Activated T-cell treated with anti-CD3 and anti-CD28 coated beads for 1 hour (primary cell): ENCODE data around the gene CMYA5.

ENCODE experiments used
- DNase-seq: peaks from one replicate; pipeline ENCODE4 v3.0.0-alpha.2; 2020; ENCODE audit warnings: low read depth

The CMYA5 gene

DNA sequence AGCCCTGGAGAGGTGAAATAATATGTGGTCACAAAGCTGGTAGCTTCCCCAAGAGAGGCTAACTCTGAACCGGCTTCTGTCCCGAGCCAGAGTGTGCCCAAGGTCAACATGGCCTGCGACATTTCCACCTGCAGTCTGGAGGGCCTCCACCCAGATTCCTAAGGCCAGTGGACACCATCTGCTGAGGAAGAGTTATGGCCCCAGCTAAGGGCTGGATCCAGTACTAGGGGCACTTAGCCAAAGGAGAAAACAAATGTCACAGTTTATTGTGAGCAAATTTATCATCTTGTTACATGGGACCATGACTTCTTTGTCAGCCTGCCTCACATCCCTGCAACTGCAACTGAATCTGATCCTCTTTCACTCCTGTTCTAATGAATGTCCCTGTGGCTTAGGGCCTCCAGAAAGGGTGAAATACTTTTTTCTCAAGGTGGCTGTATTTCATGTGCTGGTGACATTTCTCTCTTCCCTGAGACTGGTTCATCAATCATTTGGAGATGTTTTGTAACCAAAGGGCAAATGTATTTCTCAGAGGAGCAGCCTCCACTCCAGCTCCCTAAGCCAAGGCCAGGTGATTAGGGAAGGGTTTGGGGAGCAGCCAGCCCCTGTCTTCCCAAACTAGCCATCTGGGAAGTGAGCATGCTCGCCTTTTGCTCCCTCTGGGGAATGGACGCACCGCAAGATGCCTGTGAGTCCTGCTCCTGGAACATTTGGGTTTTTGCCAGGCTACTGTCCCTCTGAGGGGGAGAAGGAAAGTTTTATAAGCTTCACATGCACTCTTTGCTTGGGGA, 148.3 kb downstream of the CMYA5 start:
- DNase-seq: no peak

DNA sequence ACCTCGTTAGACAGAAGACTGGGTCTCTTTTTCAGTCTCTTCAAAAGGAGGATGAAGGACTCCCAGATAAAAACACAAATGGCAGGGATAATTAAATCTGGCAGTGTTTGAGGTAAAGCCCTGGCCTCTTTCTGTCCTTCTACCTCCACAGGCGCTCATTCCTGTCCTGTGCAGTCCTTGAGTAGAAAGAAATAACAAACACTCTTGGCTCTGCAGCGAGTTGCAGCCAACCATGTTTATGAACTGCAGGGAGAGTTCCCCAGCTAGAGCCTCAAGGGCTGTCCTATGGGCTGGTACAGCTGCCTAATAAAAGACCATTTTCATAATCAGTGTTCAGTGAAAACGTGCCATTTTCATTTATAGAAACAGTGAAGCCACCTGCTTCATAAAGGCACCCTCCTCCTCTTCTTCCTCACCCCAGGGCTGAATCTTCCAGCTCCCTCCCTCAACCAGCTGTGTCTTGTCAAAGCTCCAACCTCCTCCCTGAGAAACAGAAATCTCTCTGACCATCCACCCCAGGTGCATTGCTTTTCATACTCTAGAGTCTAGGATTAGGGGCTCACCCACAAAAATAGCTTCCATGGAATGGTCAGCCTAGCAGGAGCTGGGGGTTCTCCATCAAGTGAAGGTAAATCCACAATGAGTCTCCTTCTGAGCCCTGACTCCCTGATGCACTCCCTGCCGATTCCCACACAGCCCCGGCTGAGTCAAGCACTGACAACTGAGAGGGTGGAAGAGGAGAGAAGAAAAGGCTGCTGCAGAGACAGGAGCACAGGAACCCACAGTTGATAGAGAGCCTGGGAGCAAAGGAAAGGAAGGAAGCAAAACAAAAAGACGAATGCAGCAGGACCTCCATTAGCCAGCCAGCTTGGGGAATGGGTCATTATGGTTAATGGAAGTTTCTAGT, 150.7 kb downstream of the CMYA5 start:
- DNase-seq: no peak

DNA sequence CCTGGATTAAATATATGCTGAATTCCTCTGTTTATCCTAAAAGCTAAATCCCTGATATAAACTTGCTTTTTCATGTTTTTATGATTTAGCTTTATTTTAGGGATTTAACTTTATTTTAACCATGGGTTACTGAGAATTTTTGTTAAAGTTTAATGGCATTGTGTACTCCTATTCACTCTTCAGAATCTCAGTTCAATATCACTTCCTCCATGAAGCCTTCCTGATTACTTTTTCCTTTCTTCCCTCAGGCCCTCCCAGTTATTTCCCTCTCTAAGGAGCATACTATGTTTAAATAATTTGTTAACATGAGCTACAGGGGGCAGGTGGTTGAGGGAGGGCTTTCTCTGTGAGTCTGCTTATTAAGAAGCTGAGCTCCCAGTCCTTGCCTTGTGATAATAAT, 151.5 kb downstream of the CMYA5 start:
- DNase-seq: no peak

DNA sequence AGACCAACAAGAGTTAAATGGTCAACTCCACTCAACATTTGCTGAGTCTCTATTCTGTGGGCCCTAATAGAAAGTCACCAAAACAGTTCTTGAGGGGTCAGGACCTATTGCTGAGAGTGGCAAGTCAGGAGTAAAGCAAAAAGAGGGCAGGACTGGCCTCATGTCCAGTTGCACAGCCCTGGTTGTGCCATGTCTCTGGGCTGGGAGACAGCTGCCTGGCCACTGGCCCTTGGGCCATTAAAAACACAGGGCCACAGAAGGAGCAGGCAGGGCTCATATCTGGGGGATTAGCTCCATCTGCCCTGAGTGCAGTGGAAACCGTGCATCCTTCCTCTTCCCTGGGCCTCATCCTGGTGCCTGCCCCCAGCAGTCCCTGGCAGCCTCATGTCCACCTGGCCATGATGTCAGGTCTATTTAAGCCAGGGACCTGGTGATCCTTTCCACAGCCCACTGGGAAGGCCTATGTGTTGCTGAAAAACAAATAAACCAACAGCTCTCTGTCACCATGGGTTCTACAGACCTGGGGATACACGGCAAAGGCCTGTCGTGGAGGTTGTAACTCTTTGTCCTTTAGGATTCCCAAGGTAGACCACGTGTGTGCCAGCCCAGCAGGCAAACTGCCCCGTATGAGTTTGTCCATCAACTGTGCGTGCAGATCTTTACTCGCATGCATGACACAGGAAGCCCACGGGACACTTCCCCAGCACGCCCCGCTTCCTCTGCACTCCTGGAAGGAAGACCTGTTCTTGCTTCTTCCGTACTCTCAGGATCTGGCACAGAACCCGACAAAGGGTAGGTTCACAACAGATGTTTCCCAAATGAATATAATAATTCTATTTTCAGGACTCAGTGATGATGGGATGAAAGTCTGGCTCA, 152.6 kb downstream of the CMYA5 start:
- DNase-seq: no peak

DNA sequence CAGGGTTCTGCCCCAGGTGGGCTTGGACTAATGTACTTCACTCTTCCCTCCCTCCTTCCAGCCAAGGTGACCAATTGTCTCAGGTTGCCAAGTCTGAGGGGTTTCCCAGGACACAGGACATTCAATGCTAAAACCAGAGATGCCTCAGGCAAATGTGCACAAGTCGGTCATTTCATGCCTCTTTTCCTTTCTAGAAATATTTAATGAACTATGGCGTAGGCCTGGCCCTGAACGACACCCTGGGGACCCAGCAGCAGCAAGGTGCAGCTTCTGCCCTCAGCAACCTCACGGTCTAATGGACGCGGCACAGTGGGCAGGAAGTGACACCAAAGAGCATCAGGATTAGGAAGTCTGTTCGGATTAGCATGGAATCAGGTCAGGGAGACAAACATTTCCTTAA, 153.4 kb downstream of the CMYA5 start:
- no peak for DNase-seq

DNA sequence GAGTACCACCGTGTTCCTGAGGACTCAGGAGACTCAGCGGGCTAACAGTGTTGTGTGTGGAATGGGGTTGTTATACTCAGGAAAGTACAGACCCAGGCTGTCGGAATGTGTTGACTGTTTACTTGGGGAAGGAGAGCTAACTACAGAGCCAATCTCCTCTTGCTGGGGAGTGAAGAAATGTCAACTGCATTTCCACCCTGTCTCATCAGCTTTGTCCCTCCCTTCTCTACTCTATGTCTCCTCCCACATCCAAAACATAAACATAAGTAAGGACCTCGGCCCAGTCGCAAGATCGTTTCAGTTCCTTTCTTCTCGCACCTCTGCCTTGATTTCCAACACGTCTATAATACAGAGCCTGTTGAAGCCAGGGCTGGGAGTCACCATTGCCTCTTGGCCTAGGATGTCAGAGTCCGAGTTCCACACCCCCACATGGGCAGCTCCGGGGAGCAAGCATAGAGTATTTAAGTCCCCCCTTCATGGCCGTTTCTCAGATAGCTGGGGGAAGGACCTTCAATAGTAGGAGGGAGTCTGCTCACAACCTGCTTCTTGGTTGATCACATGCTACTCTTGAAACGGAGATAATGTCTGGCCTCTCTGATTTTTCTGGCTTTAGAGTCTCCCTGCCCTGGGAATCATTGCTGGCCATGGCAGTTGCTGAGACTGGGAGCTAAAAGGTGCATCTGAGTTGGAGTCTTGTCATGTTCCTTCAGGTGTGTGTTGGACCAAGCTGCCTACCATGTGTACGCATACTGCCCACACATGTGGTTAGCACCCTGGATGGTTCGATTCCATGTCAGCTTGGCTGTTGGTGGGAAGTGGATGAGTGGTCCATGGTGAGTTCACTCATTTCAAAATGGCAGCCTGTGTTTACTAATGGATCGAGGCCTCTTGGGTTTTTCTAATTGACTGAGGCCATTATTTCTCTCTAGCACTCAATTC, 154.1 kb downstream of the CMYA5 start:
- no peak for DNase-seq

DNA sequence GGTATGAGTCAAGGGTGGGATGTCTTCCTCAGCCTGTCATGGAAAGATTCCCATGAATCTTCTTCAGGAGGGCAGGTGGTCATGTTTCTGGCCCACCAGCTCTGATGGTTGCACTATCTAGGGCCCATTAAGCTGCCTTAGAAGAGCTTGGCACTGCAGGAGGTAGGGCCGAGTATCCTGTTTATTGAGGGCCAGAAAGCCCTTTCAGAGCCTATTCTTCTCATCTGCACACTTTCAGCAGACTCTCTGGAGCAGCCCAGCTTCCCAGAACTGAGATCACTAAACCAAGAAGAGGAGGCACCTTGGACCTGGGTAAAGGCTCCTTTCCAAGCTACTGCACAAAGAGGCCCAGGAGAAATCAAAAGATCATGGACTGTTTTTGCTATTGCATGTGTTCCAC, 154.9 kb downstream of the CMYA5 start:
- DNase-seq: no peak

DNA sequence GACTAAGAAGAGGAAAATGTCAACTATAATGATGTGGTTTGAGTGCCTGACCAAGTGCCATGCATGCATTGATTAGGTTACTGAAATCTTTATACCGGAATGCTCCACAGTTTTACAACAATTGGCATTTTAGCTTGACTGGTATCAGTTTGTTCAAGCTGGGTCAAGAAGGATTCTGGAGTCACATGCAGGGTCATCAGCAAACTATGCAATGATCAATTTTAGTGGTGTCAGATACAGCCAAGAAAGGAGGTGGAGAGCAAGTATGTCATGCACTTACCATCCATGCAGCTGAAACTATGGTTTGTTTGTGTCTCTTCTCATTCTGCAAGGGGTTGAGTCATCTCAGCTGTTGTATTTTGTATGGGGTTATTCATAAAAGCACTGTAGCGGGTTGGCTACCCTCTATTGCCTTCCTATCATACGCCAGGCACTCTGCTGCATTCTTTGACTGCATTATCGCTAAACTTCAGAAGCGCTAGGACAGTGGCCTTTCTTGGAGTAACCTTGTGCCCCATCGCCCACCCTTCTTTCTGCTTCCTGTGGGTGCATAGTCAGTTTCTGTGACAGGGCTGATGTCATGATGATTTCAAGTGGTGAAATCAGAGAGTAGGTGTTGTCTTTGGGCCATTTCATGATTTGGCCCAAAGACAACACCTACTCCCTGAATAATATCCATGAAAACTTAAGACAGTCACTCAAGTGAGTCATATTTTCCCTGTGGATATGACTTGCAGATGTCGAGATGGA, 156.0 kb downstream of the CMYA5 start:
- no peak for DNase-seq

DNA sequence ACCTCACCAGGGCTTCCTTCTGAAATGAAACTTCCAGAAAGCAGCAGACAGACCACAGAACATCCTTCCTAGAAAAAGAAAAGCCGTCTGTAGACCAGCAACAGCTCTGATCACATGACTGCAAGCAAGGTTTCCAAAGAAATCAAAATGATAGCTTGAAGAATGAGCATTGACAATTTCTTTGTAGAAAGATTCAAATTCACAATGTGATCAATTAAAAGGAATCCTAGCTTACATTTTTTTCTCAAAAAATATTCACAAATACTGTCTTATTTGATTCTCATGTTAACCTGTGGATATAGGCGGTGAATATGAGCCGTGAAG, 156.5 kb downstream of the CMYA5 start:
- no peak for DNase-seq

DNA sequence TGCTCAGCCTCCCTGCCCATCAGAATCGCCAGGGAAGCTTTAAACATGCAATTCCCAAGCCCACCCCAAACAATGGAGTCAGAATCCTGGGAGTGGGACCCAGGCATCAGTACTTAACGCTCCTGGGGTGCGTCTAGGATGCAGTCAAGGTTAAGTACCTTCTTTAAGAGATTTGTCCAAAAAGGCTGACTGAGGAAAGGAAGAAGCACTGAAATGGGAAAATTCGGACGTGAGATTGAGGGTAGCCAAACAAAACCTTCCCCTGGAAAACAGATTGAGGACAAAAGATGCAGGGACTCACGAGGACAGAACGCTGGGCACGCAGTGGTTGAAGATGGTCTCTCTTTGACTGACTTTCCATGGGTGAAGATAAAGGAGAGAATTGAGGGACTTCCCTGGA, 157.9 kb downstream of the CMYA5 start:
- no peak for DNase-seq

DNA sequence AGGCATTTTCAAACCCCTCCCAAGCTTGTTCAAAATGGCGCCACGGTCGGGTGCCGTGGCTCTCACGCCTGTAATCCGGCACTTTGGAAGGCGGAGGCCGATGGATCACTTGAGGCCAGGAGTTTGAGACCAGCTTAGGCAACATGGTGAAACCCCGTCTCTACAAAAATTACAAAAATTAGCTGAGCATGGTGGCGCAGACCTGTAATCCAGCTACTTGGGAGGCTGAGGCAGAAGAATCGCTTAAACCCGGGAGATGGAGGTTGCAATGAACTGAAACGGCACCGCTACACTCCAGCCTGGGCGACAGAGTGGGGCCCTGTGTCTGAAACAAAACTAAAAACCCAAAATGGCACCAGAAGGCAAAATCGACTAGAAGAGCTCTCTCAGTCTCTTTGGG, 159.4 kb downstream of the CMYA5 start:
- DNase-seq: no peak
